Astrocyte (in vitro differentiated cells and primary cell): ENCODE data around the gene HAUS7. TPM values are rescaled to one million over a fixed set of nuclear protein-coding genes. Genes with fewer than 3 reads are reported as not detected.

Experiments
- DNase-seq: peaks from one replicate; pipeline ENCODE4 v3.0.0-alpha.2; 2010; ENCODE audit warnings: low read depth
- FAIRE-seq: peaks from 2 replicates; lab custom pipeline; 2011; peaks lifted over from hg19 to GRCh38; lab: Jason Lieb, UNC
- H2AFZ ChIP-seq: 2 replicates; pipeline ENCODE4 v1.6.0; 2012; ENCODE audit warnings: low read depth, low read length, inconsistent platforms
- H3K27ac ChIP-seq: 2 replicates; pipeline ENCODE4 v1.5.1; 2011; ENCODE audit warnings: low read depth, low read length, inconsistent platforms
- H3K27me3 ChIP-seq: 2 replicates; pipeline ENCODE4 v1.6.0; 2011; ENCODE audit warnings: low read length, inconsistent platforms; ENCODE audit not compliant: insufficient read depth
- H3K36me3 ChIP-seq: 2 replicates; pipeline ENCODE4 v1.5.1; 2011; ENCODE audit warnings: low read length, inconsistent platforms; ENCODE audit not compliant: insufficient read depth
- H3K4me1 ChIP-seq: 2 replicates; pipeline ENCODE4 v1.5.1; 2011; ENCODE audit warnings: low read length, inconsistent platforms; ENCODE audit not compliant: insufficient read depth
- H3K4me2 ChIP-seq: 2 replicates; pipeline ENCODE4 v1.6.0; 2012; ENCODE audit warnings: low read length, inconsistent platforms
- H3K4me3 ChIP-seq: 2 replicates; pipeline ENCODE4 v1.5.1; 2011; ENCODE audit warnings: low read depth, mild to moderate bottlenecking, low read length, inconsistent platforms; ENCODE audit not compliant: insufficient read depth
- H3K79me2 ChIP-seq: 2 replicates; pipeline ENCODE4 v1.6.0; 2012; ENCODE audit warnings: mild to moderate bottlenecking, low read length, inconsistent platforms; ENCODE audit not compliant: insufficient read depth
- H3K9ac ChIP-seq: 2 replicates; pipeline ENCODE4 v1.6.0; 2012; ENCODE audit warnings: mild to moderate bottlenecking, low read length, inconsistent platforms
- H3K9me3 ChIP-seq: 2 replicates; pipeline ENCODE4 v1.5.1; 2012; ENCODE audit warnings: low read depth, mild to moderate bottlenecking, low read length, inconsistent platforms; ENCODE audit not compliant: insufficient read depth
- H4K20me1 ChIP-seq: 2 replicates; pipeline ENCODE4 v1.6.0; 2012; ENCODE audit warnings: low read length, inconsistent platforms; ENCODE audit not compliant: insufficient read depth
- H3K27ac Mint-ChIP-seq: one replicate; pipeline ENCODE4 v1.8.0; 2021; ENCODE audit warnings: mild to moderate bottlenecking, mixed read lengths; ENCODE audit not compliant: unreplicated experiment
- H3K27me3 Mint-ChIP-seq: one replicate; pipeline ENCODE4 v1.8.0; 2021; ENCODE audit warnings: low read depth, mixed read lengths; ENCODE audit not compliant: unreplicated experiment
- H3K36me3 Mint-ChIP-seq: one replicate; pipeline ENCODE4 v1.8.0; 2021; ENCODE audit warnings: low read depth, mixed read lengths; ENCODE audit not compliant: unreplicated experiment
- H3K4me1 Mint-ChIP-seq: one replicate; pipeline ENCODE4 v1.8.0; 2021; ENCODE audit warnings: low read depth, mixed read lengths; ENCODE audit not compliant: unreplicated experiment
- H3K4me3 Mint-ChIP-seq: one replicate; pipeline ENCODE4 v1.8.0; 2021; ENCODE audit warnings: mild to moderate bottlenecking, moderate library complexity, mixed read lengths; ENCODE audit not compliant: unreplicated experiment
- H3K9me3 Mint-ChIP-seq: one replicate; pipeline ENCODE4 v1.8.0; 2021; ENCODE audit warnings: mild to moderate bottlenecking, mixed read lengths; ENCODE audit not compliant: unreplicated experiment
- EZH2 ChIP-seq: IDR thresholded peaks from 2 replicates; pipeline ENCODE4 v1.6.1; 2012; ENCODE audit warnings: mild to moderate bottlenecking, low read length, inconsistent platforms; ENCODE audit not compliant: insufficient read depth
- total RNA-seq: library from RNA; stranded (reverse); gene quantifications from 2 replicates; pipeline ENCODE4 v1.2.1, GENCODE V29; 2021
- TF ChIP-seq, protein P1 (sequence below): IDR thresholded peaks from 2 replicates; pipeline ENCODE4 v1.5.1; 2011; ENCODE audit warnings: low read depth, mild to moderate bottlenecking, inconsistent platforms, low read length, moderate library complexity; ENCODE audit not compliant: insufficient read depth

Gene HAUS7
- total RNA-seq, 1 donor from 2014 or later = 12.1 TPM

DNA sequence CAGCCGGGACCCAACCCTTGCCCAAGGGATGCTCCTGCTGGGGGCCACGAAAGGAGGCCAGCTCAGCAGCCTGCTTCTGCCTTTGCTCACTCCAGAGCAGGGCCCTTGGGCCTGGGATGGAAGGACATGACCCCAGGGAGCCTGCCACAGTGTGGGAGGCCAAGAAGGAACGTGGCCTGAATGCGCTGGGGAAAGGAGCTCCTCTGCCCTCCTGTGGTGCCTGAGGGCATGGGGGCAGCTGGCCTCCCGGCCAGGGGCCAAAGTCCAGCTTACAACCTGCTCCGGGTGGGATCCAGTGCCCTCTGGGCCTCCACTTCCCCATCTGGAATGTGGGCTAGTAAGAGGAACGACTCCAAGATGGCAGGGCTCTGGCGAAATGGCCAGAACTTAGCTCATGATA is 45.1 kb upstream of the HAUS7 start:
- H3K27ac ChIP-seq = no peak overlapping the region
- H3K4me2 ChIP-seq = no peak overlapping the region
- no peaks in the 10 kb centered on the region for H3K9me3 Mint-ChIP-seq
- H3K4me1 Mint-ChIP-seq = peaks cover 5% of the 10 kb centered on the region
- no peak overlapping the region for H3K4me3 ChIP-seq
- H3K79me2 ChIP-seq = no peaks in the 10 kb centered on the region
- H3K9me3 ChIP-seq = no peaks in the 10 kb centered on the region
- FAIRE-seq (no peak), DNase-seq (no peak)
- no peaks in the 10 kb centered on the region for H3K36me3 ChIP-seq
- H3K27me3 ChIP-seq = peaks cover 14% of the 10 kb centered on the region
- no peak overlapping the region for H2AFZ ChIP-seq
- TF ChIP-seq, protein P1, sequence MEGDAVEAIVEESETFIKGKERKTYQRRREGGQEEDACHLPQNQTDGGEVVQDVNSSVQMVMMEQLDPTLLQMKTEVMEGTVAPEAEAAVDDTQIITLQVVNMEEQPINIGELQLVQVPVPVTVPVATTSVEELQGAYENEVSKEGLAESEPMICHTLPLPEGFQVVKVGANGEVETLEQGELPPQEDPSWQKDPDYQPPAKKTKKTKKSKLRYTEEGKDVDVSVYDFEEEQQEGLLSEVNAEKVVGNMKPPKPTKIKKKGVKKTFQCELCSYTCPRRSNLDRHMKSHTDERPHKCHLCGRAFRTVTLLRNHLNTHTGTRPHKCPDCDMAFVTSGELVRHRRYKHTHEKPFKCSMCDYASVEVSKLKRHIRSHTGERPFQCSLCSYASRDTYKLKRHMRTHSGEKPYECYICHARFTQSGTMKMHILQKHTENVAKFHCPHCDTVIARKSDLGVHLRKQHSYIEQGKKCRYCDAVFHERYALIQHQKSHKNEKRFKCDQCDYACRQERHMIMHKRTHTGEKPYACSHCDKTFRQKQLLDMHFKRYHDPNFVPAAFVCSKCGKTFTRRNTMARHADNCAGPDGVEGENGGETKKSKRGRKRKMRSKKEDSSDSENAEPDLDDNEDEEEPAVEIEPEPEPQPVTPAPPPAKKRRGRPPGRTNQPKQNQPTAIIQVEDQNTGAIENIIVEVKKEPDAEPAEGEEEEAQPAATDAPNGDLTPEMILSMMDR = no peak
- TF ChIP-seq EZH2 = no peak
- no peak overlapping the region for H3K27ac Mint-ChIP-seq
- H3K4me1 ChIP-seq = peaks cover 5% of the 10 kb centered on the region
- peaks cover 16% of the 10 kb centered on the region for H4K20me1 ChIP-seq
- no peak overlapping the region for H3K4me3 Mint-ChIP-seq
- H3K36me3 Mint-ChIP-seq = no peaks in the 10 kb centered on the region
- H3K9ac ChIP-seq = no peak overlapping the region
- H3K27me3 Mint-ChIP-seq = peaks cover 11% of the 10 kb centered on the region

DNA sequence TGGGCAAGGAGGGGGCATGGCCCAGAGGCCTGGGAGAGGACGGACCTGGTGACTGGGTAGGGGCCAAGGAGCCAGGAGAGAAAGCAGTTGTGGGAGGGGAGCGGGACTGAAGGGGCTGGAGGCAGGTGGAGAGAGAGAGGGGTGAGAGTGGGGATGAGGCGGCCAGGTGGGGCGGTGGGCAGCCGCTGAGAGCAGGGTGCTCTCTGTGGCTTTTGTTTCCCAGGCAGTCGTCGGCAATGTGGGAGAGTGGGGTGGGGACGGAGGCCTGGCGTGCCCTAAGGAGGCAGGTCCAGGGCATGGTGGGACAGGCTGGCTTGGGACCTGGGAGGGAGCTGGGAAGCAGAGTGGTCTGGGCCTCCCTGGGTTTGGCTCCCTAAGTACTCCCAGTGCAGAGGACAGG is 43.9 kb upstream of the HAUS7 start:
- H3K79me2 ChIP-seq = no peaks in the 10 kb centered on the region
- no peaks in the 10 kb centered on the region for H3K9me3 ChIP-seq
- Mint-ChIP-seq H3K4me3 (no peak overlapping the region), H3K9me3 (no peaks in the 10 kb centered on the region), H3K36me3 (no peaks in the 10 kb centered on the region), H3K4me1 (peaks cover 3% of the 10 kb centered on the region), H3K27me3 (peaks cover 11% of the 10 kb centered on the region), H3K27ac (no peak overlapping the region)
- H4K20me1 ChIP-seq = peaks cover 16% of the 10 kb centered on the region
- TF ChIP-seq, protein P1 = no peak
- TF ChIP-seq EZH2 = no peak
- no peak overlapping the region for H3K27ac ChIP-seq
- H3K4me1 ChIP-seq = no peaks in the 10 kb centered on the region
- H2AFZ ChIP-seq = no peak overlapping the region
- H3K4me3 ChIP-seq = no peak overlapping the region
- no peak for FAIRE-seq
- no peak overlapping the region for H3K9ac ChIP-seq
- DNase-seq = no peak
- no peaks in the 10 kb centered on the region for H3K36me3 ChIP-seq
- H3K4me2 ChIP-seq = no peak overlapping the region
- peaks cover 14% of the 10 kb centered on the region for H3K27me3 ChIP-seq

DNA sequence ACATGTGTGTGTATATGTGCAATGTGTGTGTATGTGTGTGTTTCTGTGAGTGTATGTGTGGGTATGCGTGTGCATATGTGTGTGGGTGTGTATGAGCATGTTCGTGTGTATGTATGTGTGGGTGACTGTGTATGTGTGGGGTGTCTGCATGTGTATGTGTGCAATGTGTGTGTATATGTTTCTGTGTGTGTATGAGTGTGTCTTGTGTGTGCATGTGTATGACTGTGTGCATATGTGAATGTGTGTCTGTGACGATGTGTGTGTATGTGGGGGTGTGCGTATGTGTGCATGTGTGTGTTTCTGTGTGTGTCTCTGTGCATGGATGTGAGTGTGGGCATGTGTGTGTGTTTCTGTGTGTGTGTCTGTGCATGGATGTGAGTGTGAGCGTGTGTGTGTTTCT is 42.9 kb upstream of the HAUS7 start:
- H2AFZ ChIP-seq = no peak overlapping the region
- H3K4me3 ChIP-seq = no peak overlapping the region
- no peaks in the 10 kb centered on the region for H3K4me1 ChIP-seq
- peaks cover 9% of the 10 kb centered on the region for H3K27me3 ChIP-seq
- peaks cover 16% of the 10 kb centered on the region for H4K20me1 ChIP-seq
- no peaks in the 10 kb centered on the region for H3K79me2 ChIP-seq
- H3K36me3 ChIP-seq = no peaks in the 10 kb centered on the region
- no peaks in the 10 kb centered on the region for H3K9me3 ChIP-seq
- H3K9ac ChIP-seq = no peak overlapping the region
- Mint-ChIP-seq H3K27me3 (peaks cover 8% of the 10 kb centered on the region), H3K4me1 (peaks cover 3% of the 10 kb centered on the region), H3K36me3 (no peaks in the 10 kb centered on the region), H3K9me3 (no peaks in the 10 kb centered on the region), H3K4me3 (no peak overlapping the region), H3K27ac (no peak overlapping the region)
- DNase-seq (no peak), FAIRE-seq (no peak)
- H3K27ac ChIP-seq = no peak overlapping the region
- no peak for TF ChIP-seq EZH2
- TF ChIP-seq, protein P1 = no peak
- H3K4me2 ChIP-seq = no peak overlapping the region
